ENCODE measurements around the gene EXOC8.

The EXOC8 gene

GRCh38 chr1:231295938-231296337 lies 41.7 kb downstream of the EXOC8 start:
- Histone ChIP-seq H3K36me3 (ENCODE audit: control insufficient read depth, insufficient read depth, low read length) (no peaks in the 10 kb centered on the region), H3K4me1 (ENCODE audit: control insufficient read depth, insufficient read depth, low read length) (no peaks in the 10 kb centered on the region), H3K9ac (ENCODE audit: low read length) (no peak overlapping the region), H3K27me3 (ENCODE audit: control insufficient read depth, insufficient read depth, low read length) (no peaks in the 10 kb centered on the region), H3K4me3 (ENCODE audit: low read length) (no peak overlapping the region), H3K9me3 (ENCODE audit: control insufficient read depth, low read length) (no peaks in the 10 kb centered on the region)

- Histone ChIP-seq H3K4me3 (ENCODE audit: low read length) (no peak overlapping the region), H3K36me3 (ENCODE audit: control insufficient read depth, insufficient read depth, low read length) (no peaks in the 10 kb centered on the region), H3K9ac (ENCODE audit: low read length) (no peak overlapping the region), H3K9me3 (ENCODE audit: control insufficient read depth, low read length) (no peaks in the 10 kb centered on the region), H3K27me3 (ENCODE audit: control insufficient read depth, insufficient read depth, low read length) (no peaks in the 10 kb centered on the region), H3K4me1 (ENCODE audit: control insufficient read depth, insufficient read depth, low read length) (no peaks in the 10 kb centered on the region)
These were observed 51.0 kb downstream of the EXOC8 start for GRCh38 chr1:231286603-231287002.

- Histone ChIP-seq H3K9ac (ENCODE audit: low read length) (no peak overlapping the region), H3K4me3 (ENCODE audit: low read length) (no peak overlapping the region), H3K27me3 (ENCODE audit: control insufficient read depth, insufficient read depth, low read length) (no peaks in the 10 kb centered on the region), H3K4me1 (ENCODE audit: control insufficient read depth, insufficient read depth, low read length) (no peaks in the 10 kb centered on the region), H3K36me3 (ENCODE audit: control insufficient read depth, insufficient read depth, low read length) (no peaks in the 10 kb centered on the region), H3K9me3 (ENCODE audit: control insufficient read depth, low read length) (no peaks in the 10 kb centered on the region)
These were observed 53.2 kb downstream of the EXOC8 start for GRCh38 chr1:231284441-231284840.

Measured in mucosa of stomach (tissue), 1 donor.